B cell (primary cell): ENCODE results near the gene TECTA.
"Not testable (repeated sequence)": the region's sequence is repeated elsewhere in the genome, so short reads cannot be mapped to it uniquely, and the experiment has no call there.

Source experiments
- CTCF ChIP-seq: fragments of 200-600 bp; IDR thresholded peaks from one replicate; pipeline ENCODE4 v1.8.0; 2022; ENCODE audit warnings: antibody characterized with exemption, mild to moderate bottlenecking
- EZH2 ChIP-seq: IDR thresholded peaks from 2 replicates; pipeline ENCODE4 v1.6.1; 2012; ENCODE audit warnings: borderline replicate concordance, low read depth, mild to moderate bottlenecking, moderate library complexity, low read length; ENCODE audit not compliant: insufficient read depth, poor library complexity, severe bottlenecking

- TF ChIP-seq EZH2, CTCF: not testable (repeated sequence)
Observed at GRCh38 chr11:121177629-121178028, 76.6 kb downstream of the TECTA start.
